Keratinocyte (primary cell): Measurements from ENCODE around the gene SRM. TPM values are rescaled to one million over a fixed set of nuclear protein-coding genes. Genes with fewer than 3 reads are reported as not detected.

Experiments
- DNase-seq: peaks from one replicate; pipeline ENCODE4 v3.0.0-alpha.2; 2011; ENCODE audit warnings: low read depth, missing footprints, low spot score
- FAIRE-seq: peaks from 2 replicates; lab custom pipeline; 2011; peaks lifted over from hg19 to GRCh38; lab: Jason Lieb, UNC
- H2AFZ ChIP-seq: 2 replicates; pipeline ENCODE4 v1.6.0; 2012; ENCODE audit warnings: low read length, control low read depth, inconsistent platforms; ENCODE audit not compliant: control insufficient read depth
- H3K27ac ChIP-seq: 2 replicates; pipeline ENCODE4 v1.5.1; 2011; ENCODE audit warnings: low read length; ENCODE audit not compliant: control insufficient read depth, insufficient read depth
- H3K27me3 ChIP-seq: 3 replicates; pipeline ENCODE4 v1.6.0; 2011; ENCODE audit warnings: low read length; ENCODE audit not compliant: control insufficient read depth, insufficient read depth; ENCODE audit errors: extremely low read depth
- H3K36me3 ChIP-seq, 2 experiments: 2 replicates in 1 of 2; 3 replicates in 1 of 2; pipeline ENCODE4 v1.5.1; 2011; ENCODE audit warnings: low read length in 2 of 2, mild to moderate bottlenecking in 1 of 2; ENCODE audit not compliant: control insufficient read depth in 2 of 2, insufficient read depth in 2 of 2; ENCODE audit errors: extremely low read depth in 1 of 2
- H3K4me1 ChIP-seq: 3 replicates; pipeline ENCODE4 v1.5.1; 2011; ENCODE audit warnings: low read length; ENCODE audit not compliant: control insufficient read depth, insufficient read depth; ENCODE audit errors: extremely low read depth
- H3K4me2 ChIP-seq: 3 replicates; pipeline ENCODE4 v1.6.0; 2011; ENCODE audit warnings: low read depth, low read length; ENCODE audit not compliant: control insufficient read depth, insufficient read depth; ENCODE audit errors: extremely low read depth
- H3K4me3 ChIP-seq, 3 experiments: fragments of 200-600 bp in 1 of 3; sonication (generic) in 1 of 3; 2 replicates in 2 of 3; 3 replicates in 1 of 3; pipeline ENCODE4 v1.5.1; 2011 to 2016; ENCODE audit warnings: low read length in 3 of 3, mild to moderate bottlenecking in 3 of 3, control low read depth in 2 of 3, inconsistent platforms in 1 of 3, low read depth in 1 of 3, mixed read lengths in 1 of 3, mixed run types in 1 of 3, moderate library complexity in 1 of 3; ENCODE audit not compliant: control insufficient read depth in 2 of 3, insufficient read depth in 2 of 3; ENCODE audit errors: extremely low read depth in 1 of 3
- H3K79me2 ChIP-seq: 2 replicates; pipeline ENCODE4 v1.6.0; 2012; ENCODE audit warnings: low read length; ENCODE audit not compliant: control insufficient read depth, insufficient read depth
- H3K9ac ChIP-seq: 3 replicates; pipeline ENCODE4 v1.6.0; 2011; ENCODE audit warnings: low read length; ENCODE audit not compliant: control insufficient read depth, insufficient read depth; ENCODE audit errors: extremely low read depth
- H3K9me1 ChIP-seq: 3 replicates; pipeline ENCODE4 v1.6.0; 2011; ENCODE audit warnings: low read length; ENCODE audit not compliant: control insufficient read depth, insufficient read depth; ENCODE audit errors: extremely low read depth
- H3K9me3 ChIP-seq: 2 replicates; pipeline ENCODE4 v1.5.1; 2012; ENCODE audit warnings: low read depth, low read length; ENCODE audit not compliant: control insufficient read depth
- H4K20me1 ChIP-seq: 3 replicates; pipeline ENCODE4 v1.6.0; 2011; ENCODE audit warnings: low read length; ENCODE audit not compliant: control insufficient read depth, insufficient read depth; ENCODE audit errors: extremely low read depth
- EZH2 ChIP-seq: IDR thresholded peaks from one replicate; pipeline ENCODE4 v1.6.1; 2012; ENCODE audit warnings: inconsistent platforms, mild to moderate bottlenecking, low read length, moderate library complexity
- dilution Hi-C: fragments of 300-500 bp; cut with MboI; formaldehyde crosslinking; loops from one replicate; pipeline ENCODE4 v1.7.0; 2020; ENCODE audit warnings: low sequenced_read_pairs; ENCODE audit not compliant: extremely low pct_ligation_motif_present
- polyA plus RNA-seq, 5 experiments: library from polyadenylated mRNA; depleted of rRNA in 3 of 5; stranded (reverse) in 3 of 5; stranded (forward) in 1 of 5; unstranded in 1 of 5; fragments of >200 nt; gene quantifications; 1 replicate in 1 of 5; 2 replicates in 3 of 5; 3 replicates in 1 of 5; pipeline versions ENCODE4 v1.2.1 to v1.2.3, GENCODE V29; 2011 to 2012; ENCODE audit warnings: missing spikeins in 2 of 5, low read depth in 1 of 5, low replicate concordance in 1 of 5
- TF ChIP-seq, protein P1 (sequence below), 3 experiments: IDR thresholded peaks in 1 of 3; conservative IDR thresholded peaks in 1 of 3; optimal IDR thresholded peaks in 1 of 3; 2 replicates in 2 of 3; 3 replicates in 1 of 3; pipeline versions ENCODE3 to v1.5.1; 2011; ENCODE audit warnings: low read length in 3 of 3, mild to moderate bottlenecking in 3 of 3, moderate library complexity in 2 of 3, control low read depth in 1 of 3, inconsistent platforms in 1 of 3; ENCODE audit not compliant: insufficient read depth in 2 of 3; ENCODE audit errors: extremely low read depth in 1 of 3

SRM gene
- polyA plus RNA-seq, 1 donor (not counting 4 experiments of a cell fraction or from before 2014, with no cell fraction given) = 32.8 TPM

DNA sequence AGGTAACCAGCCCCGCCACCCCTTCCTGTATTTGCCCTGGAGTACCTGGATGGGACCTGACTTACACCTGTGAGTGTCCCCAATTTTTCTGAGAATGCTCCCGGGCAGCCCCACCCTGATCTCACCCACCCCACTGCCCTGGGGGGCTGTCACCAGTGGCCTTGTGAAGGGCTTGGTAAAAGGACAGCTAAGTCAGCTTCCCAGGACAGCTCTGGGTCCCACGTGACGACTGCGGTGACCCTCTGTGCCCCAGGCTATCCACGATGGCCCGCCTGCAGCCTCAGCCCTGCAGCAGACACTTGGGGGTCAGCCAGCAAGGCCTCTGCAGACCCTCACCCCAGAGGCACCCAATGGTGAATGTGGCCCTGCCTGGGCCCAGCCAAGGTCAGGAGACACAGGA is 5.6 kb downstream of the SRM start:
- Histone ChIP-seq H3K9ac (no peak overlapping the region), H3K9me1 (no peaks in the 10 kb centered on the region), H3K27ac (no peak overlapping the region), H3K4me1 (peaks cover 10% of the 10 kb centered on the region), H2AFZ (no peak overlapping the region), H3K36me3 (peaks cover 11 to 16% of the 10 kb centered on the region in 2 experiments), H3K9me3 (no peaks in the 10 kb centered on the region), H3K79me2 (peaks cover 12% of the 10 kb centered on the region), H4K20me1 (peaks cover 2% of the 10 kb centered on the region), H3K4me3 (no peak overlapping the region), H3K4me2 (no peak overlapping the region), H3K27me3 (no peaks in the 10 kb centered on the region)
- no peak for DNase-seq
- TF ChIP-seq EZH2 = no peak
- TF ChIP-seq, protein P1, sequence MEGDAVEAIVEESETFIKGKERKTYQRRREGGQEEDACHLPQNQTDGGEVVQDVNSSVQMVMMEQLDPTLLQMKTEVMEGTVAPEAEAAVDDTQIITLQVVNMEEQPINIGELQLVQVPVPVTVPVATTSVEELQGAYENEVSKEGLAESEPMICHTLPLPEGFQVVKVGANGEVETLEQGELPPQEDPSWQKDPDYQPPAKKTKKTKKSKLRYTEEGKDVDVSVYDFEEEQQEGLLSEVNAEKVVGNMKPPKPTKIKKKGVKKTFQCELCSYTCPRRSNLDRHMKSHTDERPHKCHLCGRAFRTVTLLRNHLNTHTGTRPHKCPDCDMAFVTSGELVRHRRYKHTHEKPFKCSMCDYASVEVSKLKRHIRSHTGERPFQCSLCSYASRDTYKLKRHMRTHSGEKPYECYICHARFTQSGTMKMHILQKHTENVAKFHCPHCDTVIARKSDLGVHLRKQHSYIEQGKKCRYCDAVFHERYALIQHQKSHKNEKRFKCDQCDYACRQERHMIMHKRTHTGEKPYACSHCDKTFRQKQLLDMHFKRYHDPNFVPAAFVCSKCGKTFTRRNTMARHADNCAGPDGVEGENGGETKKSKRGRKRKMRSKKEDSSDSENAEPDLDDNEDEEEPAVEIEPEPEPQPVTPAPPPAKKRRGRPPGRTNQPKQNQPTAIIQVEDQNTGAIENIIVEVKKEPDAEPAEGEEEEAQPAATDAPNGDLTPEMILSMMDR (optimal IDR thresholded peaks at IDR 0.05 in 1 of 3, IDR thresholded peaks at IDR 0.05 in 1 of 3, conservative IDR thresholded peaks at IDR 0.05 in 1 of 3; ENCODE audit: extremely low read depth in 1 of 3, insufficient read depth in 2 of 3, low read length in 3 of 3) = no peak
- no peak for FAIRE-seq
- dilution Hi-C loops = no loop called here

DNA sequence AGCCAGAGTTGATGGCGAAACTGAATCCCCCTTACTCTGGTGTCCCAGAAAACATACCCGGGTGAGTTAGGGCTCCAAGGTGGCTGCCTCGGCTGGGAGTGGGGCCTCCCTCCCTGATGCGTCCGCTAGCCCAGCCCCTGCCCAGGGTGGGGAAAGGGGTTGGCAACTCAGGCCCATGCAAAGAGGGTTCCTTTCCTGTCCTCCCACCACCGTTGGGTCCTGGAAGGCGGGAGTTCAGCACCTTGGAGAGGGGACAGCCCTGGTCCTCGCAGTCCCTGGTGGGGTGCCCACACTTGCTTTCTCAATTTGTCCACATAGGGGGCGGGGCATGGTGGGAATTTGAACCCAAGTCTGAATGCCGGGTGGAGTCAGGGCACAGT is 6.1 kb downstream of the SRM start:
- peaks cover 7% of the 10 kb centered on the region for H3K79me2 ChIP-seq
- no peak for DNase-seq
- no peak overlapping the region for H2AFZ ChIP-seq
- no peak for FAIRE-seq
- no peaks in the 10 kb centered on the region for H3K27me3 ChIP-seq
- H3K9me3 ChIP-seq = no peaks in the 10 kb centered on the region
- H3K9me1 ChIP-seq = no peaks in the 10 kb centered on the region
- H3K36me3 ChIP-seq = peaks cover 11 to 16% of the 10 kb centered on the region in 2 experiments
- no peak overlapping the region for H3K9ac ChIP-seq
- H3K4me2 ChIP-seq = no peak overlapping the region
- H3K27ac ChIP-seq = no peak overlapping the region
- peaks cover 2% of the 10 kb centered on the region for H4K20me1 ChIP-seq
- H3K4me3 ChIP-seq = no peak overlapping the region
- dilution Hi-C loops = no loop called here
- TF ChIP-seq EZH2 = no peak
- TF ChIP-seq, protein P1 (optimal IDR thresholded peaks at IDR 0.05 in 1 of 3, IDR thresholded peaks at IDR 0.05 in 1 of 3, conservative IDR thresholded peaks at IDR 0.05 in 1 of 3; ENCODE audit: extremely low read depth in 1 of 3, insufficient read depth in 2 of 3, low read length in 3 of 3) = no peak
- H3K4me1 ChIP-seq = peaks cover 10% of the 10 kb centered on the region
